Activated CD4-positive, alpha-beta T cell treated with anti-CD3 and anti-CD28 coated beads for 4 hours (primary cell): ENCODE results near the gene TOP1.

Experiments used
- DNase-seq, 2 donors: peaks; one replicate each; pipeline ENCODE4 v3.0.0-alpha.2; 2020

Gene TOP1

GRCh38 chr20:41061155-41061554 lies 32.5 kb downstream of the TOP1 start:
- DNase-seq, result no peak

DNA sequence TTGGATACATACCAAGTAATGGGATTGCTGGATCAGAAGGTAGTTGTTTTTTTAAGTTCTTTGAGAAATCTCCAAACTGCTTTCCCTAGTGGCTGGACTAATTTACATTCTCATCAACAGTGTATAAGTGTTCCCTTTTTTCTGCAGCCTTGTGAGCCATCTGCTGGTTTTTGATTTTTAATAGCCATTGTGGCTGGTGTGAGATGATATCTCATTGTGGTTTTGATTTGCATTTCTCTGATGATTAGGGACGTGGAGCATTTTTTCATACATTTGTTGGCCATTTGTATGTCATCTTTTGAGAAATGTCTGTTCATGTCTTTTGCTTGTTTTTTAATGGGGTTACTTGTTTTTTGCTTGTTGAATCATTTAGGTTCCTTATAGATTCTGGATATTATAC lies 34.8 kb downstream of the TOP1 start:
- no peak for DNase-seq

GRCh38 chr20:41064377-41064776 lies 35.8 kb downstream of the TOP1 start:
- no peak for DNase-seq

DNA sequence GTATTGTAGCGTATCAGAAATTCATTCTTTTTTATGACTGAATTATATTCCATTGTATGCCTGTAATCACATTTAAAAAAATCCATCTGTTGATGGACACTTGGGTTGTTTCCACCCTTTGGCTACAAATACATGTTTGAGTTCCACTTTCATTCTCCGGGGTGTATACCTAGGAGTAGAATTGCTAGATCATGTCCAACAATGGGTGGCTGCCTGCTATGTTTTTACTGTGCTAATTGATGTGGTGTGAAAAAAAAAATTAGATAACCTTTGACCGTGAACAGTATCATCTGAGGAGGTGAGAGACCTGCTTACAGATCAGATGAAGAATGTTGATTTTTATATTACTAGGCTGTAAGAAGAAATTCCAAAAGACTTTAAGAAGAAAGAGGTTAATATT lies 37.1 kb downstream of the TOP1 start:
- DNase-seq, result no peak

- DNase-seq, result no peak
Measured at GRCh38 chr20:41068806-41069205, 40.2 kb downstream of the TOP1 start.

DNA sequence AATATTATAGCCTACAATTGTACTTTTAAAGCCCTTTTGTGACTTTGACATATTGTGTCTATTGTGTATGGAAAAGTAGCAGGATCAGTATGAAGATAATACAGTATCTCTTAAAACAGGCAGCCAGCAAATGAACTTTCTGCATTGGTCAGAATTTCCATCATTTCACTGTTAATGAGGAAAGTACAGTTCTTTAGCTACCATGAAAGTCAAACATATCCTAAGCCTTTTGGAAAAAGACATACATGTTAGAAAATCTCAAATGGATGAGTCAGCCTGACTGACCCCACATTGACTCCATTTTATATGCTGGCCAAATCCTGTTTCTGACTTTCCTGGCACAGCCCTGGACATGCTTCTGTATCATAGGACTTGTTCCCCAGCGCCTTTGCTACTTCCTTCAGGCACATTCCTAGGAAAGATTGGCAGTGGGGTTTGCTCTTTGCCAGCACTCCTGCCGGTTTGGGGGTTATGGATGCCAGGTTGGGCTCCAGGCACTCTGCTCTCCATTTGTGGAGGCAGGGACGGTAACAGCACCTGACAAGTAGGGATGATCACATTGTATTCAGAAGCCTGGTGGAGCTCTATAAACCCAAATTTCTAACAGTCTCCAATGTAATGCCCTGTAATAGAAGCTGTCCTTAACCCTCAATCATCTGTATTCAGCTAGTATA lies 43.7 kb downstream of the TOP1 start:
- DNase-seq, result no peak

DNA sequence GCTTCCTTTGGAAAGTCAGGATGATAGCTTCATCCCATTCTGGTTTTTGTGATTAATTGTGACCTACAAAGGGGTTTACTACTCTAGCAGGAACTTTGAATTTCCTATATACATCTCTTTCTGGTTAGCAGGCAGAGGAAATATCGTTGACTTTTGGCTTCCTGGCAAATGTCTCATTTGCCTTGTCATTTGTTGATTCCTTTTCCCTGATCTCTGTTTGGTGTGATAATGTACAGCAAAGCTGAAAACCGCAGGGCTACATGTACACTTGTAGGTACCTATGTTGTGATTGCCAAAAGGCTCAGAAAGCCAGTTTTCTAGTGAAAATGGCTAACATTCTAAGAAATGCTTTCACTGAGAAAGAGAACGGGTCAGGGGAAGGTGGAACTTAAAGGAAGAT lies 44.3 kb downstream of the TOP1 start:
- DNase-seq, result no peak

DNA sequence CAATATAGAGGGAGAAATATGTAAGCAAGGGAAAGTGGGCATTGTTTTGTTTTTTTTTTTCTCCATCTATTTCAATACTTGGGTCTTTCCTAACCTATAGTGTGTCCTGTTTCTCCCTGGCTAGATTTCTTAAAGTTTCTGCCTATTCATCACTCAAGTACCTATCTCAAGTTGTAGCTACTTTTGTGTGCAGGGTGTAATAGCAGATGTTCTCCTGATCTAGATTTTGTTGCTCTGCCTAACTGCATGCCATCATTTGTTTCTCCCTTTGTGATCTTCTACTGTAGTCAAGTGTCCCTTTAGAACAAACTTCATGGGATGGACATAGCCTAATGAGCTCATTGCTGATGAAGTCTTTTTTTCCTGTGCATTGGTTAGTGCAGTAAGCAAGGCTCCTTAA lies 45.8 kb downstream of the TOP1 start:
- no peak for DNase-seq

GRCh38 chr20:41076776-41077175 lies 48.2 kb downstream of the TOP1 start:
- no peak for DNase-seq

DNA sequence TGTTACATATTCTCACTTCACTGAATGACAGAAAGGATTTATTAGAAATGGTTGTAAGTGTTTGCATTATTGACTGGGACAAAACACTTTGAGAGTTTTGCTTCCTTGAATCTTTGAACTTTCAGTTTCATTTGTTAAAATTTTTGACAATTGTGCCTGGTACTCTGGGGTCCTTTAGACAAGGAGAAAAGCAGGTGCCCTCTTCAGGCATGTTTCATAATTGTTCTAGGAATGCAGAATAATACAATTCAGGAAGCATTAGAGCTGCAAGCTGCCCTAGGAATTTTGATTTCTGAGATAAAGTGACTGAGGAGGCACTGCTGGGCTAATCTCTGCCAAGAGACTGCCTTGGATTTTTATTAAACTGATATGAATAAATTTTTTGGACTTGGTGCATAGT lies 49.7 kb downstream of the TOP1 start:
- no peak for DNase-seq

- no peak for DNase-seq
Measured at GRCh38 chr20:41079066-41079465, 50.4 kb downstream of the TOP1 start.

GRCh38 chr20:41080866-41081265 lies 52.2 kb downstream of the TOP1 start:
- no peak for DNase-seq

DNA sequence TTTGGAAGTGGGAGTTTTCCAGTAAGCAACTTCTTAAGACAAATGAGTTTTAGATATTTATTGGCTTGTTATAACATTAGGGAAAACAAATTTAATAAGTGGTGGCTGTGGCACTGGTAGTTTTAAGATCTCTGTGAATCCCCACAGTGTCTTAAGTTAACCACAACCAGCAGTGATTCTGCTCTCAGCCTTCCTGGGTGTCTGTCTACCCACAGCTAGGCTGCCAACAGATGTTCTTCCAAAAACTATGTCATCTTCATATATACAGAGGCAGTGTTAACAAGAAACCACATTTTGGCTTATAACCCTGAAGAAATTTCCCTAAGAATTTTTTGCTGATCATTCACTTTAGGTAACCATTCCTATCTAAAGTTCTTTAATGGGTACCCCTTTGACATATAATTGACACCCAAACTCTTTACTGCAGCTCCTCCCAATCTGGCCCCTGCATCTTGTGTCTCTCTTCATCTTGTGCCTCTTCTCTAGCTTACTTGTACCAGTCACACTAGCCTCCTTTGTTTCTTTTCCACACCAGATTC lies 52.7 kb downstream of the TOP1 start:
- DNase-seq, result no peak

DNA sequence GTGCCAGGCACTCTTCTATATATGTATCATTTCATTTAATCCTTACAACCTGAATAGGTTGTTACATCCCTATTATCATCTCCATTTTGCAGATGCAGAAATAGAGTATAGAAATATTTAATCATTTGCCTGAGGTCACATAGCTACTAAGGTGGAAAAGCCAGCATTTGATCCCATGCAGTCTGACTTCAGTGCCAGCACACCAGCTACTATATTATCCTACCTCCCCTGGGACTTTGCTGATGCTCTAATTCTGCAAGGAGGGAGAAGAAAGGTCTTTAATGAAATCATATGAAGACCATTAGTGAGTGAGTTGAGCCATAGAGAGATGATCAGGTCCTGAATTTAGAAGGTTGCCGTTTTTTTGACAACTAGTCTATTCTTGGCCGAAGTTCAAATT lies 53.7 kb downstream of the TOP1 start:
- no peak for DNase-seq

DNA sequence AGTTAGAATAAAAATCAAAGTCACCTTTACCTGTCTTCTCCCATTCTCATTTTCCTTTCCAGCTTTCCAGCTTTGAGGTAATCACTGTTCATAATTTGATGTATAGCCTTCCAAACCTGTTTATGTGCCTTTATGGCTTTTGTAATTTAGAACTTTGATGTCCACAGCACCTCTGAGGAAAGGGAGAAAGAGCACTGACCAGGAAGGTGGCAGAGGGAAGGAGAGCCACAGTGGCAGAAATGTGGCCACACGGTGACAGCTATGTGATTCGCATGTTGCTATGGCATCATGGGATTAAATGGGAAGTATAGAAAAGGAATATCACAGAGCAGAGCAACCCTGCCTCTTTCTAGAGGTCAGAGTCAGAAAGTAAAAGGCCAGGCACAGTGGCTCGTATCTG lies 57.0 kb downstream of the TOP1 start:
- no peak for DNase-seq

GRCh38 chr20:41086402-41087324 lies 58.0 kb downstream of the TOP1 start:
- DNase-seq, result no peak

DNA sequence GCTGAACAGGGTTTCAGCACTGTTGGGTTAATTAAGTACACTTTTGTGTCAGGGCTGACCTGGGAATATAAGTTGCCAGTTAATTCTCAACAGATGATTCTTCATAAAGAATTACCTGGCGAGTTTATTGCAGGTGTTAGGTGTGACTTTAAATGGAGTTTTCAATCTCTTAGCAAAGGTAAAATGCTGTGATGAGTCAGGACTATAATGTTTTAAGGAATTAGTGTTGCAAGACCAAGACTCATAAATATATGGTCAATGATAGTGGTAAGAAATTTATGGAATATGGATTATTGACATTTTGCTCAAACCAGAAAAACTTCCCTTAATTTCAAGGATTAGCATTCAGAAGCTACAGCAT lies 58.7 kb downstream of the TOP1 start:
- no peak for DNase-seq

- no peak for DNase-seq
Measured at GRCh38 chr20:41087777-41088176, 59.2 kb downstream of the TOP1 start.

DNA sequence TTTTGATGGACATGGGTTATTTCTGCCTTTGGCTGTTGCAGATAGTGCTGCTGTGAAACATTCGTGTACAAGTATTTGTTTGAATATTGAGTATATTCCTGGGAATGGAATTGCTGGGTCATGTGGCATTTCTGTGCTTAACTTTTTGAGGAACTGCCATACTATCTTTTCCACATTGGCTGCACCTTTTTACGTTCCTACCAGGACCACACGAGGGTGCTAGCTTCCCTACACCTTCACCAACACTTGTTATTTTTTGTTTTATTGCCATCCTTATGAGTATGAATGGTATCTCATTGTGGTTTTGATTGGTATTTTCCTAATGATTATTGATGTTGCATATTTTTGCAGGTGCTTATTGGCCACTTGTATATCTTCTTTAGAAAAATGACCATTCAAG lies 60.9 kb downstream of the TOP1 start:
- no peak for DNase-seq

DNA sequence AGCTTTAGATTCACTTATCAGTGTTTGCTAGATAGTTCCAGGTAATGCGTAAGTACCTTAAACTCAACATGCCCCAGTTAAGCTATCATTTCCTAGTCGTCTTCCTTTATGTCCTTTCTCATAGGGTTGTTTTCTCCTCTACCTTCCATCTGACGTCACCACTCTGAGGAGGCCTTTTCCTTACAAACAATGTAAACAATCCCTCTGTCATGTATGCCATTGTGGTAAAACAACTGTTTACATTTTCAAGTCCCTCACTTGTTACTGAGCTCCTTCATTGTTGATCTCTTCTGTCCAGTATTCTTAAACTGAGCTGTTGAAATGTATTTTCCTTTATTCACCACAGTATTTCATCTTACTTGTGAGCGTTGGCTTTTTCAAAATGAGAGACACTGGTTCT lies 63.3 kb downstream of the TOP1 start:
- DNase-seq, result no peak

DNA sequence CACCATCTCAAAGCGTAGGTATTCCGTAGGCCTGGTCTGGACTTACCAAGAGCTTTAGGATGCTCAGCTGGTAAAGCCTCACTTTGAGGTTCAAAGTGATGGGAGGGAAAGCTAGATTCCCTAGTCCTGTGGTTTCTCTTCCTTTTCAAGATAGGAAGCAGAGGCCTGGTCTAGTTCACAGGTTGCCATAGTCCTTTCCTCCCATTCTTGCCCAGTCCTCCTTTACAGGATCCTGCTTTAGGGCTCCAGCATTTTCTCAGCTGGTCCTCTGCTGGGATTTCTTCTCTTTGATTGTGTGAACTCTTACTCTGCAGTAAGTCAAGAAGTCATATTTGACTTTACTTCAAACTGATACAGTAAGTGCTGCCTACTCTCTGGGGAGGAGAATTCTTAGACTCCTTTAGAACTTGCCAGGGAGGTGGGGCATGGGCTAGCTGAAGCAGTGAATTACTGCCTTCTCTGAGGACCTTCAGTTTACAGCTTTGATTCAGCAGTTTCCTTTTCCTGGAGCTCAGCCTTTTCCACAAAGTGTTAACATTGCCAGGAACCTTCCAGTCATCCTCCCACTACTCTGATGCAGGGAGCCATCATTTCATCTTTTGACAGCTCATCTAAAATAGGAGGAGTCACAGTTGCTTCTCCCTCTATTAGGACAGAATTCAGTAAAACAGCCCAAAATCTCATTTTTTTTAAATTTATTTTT lies 65.9 kb downstream of the TOP1 start:
- peak in 1 of 2 donors; percentile 10 for DNase-seq

- DNase-seq, result peak; percentile 34 to 54
Measured at GRCh38 chr20:41095110-41095969, 66.7 kb downstream of the TOP1 start.
